ENCODE data around the gene EVL.

The EVL gene

GRCh38 chr14:100085462-100085861 is 20.2 kb downstream of the EVL start:
- no peak for DNase-seq

GRCh38 chr14:100086361-100086760 is 21.1 kb downstream of the EVL start:
- DNase-seq, result no peak

DNA sequence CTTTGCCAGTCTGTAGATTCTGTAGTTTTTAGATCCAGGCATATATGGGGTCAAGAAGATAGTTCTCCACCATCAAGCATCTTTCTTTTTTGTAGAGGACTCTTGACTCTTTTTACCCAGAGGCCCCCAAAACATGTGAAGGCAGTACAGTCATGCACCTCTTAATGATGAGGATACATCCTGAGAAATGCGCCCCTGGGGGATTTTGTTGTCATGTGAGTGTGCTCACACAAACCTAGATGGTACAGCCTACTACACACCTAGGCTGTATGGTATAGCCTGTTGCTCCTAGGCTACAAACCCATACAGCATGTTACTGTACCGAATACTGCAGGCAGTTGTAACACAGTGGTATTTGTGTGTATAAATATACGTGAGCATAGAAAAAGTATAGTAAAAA is 23.0 kb downstream of the EVL start:
- no peak for DNase-seq

GRCh38 chr14:100091386-100091785 is 26.2 kb downstream of the EVL start:
- DNase-seq, result peak; percentile 14

DNA sequence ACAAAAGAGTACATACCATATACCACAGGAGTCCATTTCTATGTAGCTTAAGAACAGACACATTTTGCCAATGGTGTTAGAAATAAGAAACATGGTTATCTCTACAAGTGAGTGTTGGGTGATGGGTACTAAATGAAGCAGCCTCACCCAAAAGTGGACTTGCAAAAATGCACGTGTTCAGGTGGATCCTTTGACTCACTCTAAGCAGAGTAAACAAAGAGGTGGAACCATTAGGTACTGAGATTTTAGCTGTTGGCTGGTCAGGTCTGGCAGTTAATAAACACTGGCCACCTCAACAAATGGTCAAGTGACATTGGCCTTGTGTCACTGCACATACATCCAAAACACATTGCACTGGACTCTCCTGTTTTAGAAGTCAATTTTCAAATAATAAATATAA is 27.6 kb downstream of the EVL start:
- peak; percentile 8 for DNase-seq

- peak; percentile 25 for DNase-seq
Observed at GRCh38 chr14:100093319-100093718, 28.1 kb downstream of the EVL start.

- DNase-seq, result no peak
Observed at GRCh38 chr14:100096656-100097055, 31.4 kb downstream of the EVL start.

DNA sequence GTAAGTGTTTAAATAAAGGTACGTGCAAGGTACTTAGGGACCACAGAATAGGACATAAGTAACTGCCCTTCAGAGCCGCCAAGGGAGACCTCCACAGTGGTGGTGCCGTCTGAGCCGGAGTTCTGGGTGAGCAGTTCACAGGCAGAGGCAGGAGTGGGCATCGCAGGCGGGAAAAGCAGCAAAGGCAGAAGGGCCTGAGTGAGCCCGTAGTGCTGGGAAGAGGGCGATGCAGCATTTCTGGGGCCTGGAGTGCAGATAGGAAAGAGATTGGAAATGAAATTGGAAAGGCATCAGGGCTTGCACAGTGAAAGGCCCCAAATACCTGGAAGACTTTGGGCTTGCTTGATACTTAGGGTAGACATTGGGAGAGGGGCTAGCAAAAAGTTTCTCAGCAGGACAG is 32.9 kb downstream of the EVL start:
- DNase-seq, result peak; percentile 16

DNA sequence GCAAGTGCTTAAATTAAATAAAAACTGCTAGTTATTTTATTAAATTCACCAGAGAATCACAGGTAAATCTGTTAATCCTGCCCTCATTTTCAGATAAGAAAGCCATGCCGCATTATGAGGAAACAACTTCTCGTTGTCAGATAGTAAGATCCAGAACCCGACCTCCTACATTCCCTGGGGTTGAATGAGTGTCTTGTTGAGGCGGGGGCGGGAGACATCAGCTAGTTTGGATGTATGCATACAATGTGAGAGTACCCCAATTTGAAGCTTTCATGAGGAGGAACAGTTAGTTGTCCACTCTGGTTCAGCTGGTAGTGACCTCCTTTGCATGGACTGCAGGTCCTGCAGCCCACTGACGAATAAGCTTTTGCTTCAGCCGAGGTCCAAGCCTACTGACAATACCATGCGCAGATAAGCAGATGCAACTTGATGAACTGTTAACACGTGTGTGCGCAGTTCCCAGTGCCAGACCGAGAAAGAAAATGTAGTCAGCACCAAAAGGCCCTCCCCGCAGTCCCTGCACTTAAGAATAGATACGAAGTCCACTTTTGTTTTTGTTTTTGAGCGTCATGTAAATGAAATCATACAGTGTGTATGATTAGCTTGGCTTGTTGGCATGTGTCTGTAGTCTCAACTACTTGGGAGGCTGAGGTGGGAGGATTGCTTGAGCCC is 34.9 kb downstream of the EVL start:
- DNase-seq, result peak; percentile 18

DNA sequence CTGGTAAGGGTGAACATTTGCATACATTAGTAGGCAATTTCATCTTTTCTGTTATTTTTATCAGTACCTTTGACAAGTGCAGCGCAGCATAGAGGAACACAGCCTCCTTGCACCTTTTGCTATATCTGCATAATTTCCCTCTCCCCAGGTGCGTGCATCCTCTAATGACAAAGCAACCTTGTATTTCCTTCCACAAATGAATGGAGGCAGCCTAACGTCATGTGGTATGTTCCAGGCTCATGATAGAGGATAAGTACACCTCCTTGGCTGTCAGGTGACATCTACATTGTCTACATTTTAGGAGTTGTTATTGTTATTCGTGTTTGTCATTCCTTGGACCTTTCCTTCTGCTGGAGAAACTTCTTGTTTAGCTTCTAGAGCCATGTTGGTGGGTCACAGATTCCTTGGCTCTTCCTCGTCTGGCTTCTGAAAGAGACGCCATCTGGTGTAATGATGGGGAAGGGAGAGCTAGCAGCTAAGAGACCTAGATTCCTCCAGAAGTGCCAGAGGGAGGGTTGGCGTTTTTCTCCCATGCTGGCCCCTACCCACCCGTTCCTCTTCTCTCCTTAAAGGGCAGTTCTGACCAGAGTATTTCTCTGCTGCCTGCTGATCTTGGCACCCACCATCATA is 37.0 kb downstream of the EVL start:
- DNase-seq, result peak; percentile 12

GRCh38 chr14:100103250-100104005 is 38.2 kb downstream of the EVL start:
- DNase-seq, result no peak

DNA sequence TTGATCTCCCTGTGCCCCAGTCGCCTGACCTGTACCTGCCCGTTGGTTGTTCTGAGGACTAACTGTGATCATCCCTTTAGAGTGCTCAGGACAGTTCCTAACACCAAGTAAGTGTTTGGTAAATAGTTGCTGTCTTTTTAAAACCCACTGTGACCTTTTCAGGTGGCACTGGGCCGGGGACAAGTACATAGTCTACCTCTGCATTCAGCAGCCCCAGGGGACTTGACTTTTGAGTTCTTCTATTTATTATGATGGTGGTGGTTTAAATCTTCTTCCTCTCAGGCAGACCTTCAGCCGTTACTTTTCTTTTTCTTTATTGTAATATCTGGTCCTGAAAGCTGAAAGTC is 38.8 kb downstream of the EVL start:
- no peak for DNase-seq

DNA sequence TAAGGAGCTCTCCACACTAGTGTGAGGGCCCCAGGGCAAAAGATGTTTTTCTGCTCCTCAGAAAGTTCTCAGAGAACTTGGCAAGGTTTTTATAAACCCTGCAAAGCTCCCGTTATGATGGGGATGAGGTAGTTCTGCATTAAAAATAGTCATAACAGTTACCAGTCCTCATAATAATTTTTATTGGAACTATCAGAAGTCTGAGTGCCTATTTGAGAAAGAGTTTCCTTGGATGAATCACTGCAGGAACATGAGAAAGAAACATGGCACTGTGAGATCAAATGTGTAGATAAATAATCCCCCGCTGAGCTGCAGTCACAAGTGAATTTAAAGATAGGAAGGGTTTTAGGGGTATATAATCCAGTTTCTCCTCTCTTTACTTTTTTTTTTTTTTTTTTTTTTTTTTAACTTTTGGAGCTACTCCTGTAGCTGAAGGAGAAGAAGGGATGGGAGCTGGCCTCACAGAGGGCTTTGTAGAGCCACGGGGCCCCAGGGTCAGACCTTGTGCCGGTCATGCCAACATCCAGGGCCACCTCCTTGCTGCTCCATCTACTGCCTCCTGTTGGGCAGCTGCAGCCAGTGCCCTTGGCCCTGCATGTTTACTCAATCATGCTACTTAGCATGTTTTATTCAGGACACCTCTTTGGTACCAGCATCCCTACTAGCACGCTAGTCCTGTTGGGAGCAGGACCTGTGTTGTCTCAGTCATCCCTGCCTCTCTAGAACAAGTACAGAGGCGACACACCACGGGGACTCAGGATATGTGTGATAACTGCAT is 39.5 kb downstream of the EVL start:
- peak; percentile 45 for DNase-seq

DNA sequence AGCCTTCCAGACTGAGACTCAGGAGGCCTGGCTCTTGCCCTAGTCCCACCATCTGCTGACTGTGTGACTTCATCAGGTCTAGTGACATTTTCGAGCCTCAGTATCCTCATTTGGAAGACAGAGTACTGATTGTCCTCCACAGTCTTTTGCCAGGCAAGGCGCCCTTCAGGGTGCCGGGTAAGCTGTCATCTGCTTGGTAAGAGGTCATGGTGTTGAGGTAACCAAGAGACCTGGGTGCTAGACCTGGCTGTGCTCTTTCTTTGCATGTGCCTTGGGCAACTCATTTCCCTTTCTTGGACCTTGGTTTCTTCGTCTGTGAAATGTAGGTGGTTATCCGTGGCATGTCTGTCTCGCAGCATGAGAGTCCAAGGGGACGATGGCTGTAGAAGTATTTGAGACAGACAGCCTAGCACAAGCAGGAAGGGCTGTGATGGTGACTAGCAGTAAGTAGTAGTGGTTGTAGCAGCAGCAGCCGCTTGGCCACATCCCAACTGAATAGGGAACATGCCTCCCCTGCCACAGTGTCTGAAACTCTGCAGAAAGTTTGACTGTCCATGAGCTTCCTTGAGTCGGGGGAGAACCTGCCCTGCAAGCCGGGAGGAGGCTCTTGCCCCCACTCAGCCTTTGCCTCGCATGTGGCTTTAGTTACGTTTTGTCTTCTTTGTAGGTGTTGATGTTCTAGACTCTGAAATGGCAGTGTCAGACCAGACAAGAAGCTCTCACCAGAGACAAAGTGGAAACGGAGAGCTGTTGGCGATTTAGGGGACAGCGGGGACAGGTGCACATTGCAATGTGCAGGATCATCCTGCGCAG is 40.3 kb downstream of the EVL start:
- peak; percentile 52 for DNase-seq

DNA sequence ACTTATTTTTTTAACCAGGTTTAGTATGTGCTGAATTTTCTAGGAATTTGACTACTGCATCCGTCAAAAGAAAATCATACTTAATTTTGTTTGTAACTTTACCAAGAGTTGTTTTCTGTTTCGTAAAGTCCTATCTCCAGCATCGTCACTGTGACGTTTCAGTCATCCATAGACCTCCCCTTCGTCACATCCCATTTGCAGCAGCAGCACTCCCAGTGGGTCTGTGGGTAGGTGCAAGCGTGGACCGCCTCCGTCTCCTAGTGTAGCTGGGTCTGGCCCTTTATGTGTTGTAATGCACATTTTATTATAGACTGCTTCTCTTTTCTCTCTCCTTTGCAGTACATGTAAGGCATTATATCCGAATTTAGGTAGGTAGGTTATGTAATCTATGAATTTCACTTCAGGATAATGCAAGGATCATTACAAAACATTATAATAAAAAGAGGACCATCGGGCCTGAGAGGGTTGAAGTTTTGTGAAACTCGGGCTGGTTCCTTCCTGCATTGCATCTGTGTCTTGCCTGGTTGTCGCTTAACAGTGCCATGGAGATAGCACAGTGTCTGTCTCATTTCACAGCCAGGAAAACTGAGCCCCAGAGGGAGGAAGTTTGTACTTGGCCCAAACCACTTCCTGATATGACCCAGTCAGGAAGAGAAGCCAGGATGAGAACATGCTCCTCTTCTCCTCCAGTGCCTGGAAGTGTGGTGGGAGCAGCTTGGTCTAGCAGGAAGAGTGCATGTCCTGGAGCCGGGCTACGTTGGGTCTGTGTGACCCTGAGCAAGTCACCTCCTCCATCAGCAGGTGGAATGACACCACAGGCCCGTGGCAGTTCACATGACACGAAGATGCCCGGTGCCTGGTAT is 41.3 kb downstream of the EVL start:
- DNase-seq, result peak; percentile 67

GRCh38 chr14:100107236-100107635 is 42.0 kb downstream of the EVL start:
- DNase-seq, result no peak

GRCh38 chr14:100108042-100108825 is 43.0 kb downstream of the EVL start:
- peak; percentile 92 for DNase-seq

DNA sequence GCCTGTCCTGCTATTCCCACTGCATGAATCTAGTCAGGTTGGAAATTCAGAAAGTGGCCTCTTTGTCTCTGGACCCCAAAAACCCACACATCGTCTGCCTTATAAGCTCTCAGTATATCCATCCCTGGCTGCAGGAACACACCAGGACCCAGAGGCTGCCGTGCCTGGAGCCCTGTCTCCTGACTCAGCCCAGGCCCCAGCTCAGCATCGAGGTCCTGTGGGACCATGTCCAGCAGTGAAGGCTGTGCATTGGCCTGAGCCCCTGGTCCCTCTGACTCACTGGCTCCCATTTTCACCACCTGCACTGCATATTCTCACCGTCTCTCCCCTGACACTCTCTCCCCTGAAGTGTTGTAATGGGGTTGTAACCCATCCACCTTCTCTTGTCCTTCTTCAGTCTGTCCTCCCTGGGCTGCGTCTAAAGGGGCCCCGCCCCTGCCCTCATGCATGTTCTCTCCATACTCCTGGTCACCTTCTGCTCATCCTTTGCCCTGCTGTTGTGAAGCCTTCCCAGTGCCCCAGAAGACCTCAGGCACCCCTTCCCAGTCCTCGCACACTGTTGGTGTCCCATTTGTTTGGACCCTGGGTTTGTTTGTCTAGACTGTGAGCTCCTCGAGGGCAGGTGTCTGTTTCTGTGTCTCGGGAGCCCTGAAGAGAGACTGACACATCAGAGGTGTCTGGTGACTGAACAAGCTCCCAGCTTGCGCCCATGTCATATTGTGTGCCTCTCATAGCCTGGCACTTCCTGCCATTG is 43.8 kb downstream of the EVL start:
- no peak for DNase-seq

- no peak for DNase-seq
Observed at GRCh38 chr14:100109594-100109955, 44.4 kb downstream of the EVL start.

DNA sequence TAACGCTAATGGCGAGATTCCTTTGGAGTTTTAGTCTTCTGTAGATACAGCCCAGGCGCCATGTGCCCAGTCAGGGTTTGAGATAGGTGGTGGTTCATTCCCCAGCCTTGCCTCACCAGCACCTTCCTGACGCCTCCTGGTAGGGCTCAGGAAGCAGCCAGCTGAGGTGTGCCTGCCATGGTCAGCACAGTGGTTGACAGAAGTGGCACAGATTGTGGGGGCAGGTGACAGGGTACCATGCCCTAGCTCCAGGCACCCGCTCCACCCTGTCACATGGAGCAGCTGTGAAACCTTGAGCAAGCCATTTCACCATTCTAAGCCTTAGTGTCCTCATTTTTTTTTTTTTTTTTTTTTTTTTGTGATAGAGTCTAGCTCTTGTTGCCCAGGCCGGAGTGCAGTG is 45.6 kb downstream of the EVL start:
- no peak for DNase-seq

All from activated T-cell treated with anti-CD3 and anti-CD28 coated beads, Interleukin-2, amount 50 U/mL, for 1 hour (primary cell).